ENCODE measurements around the gene KRT1.

DNA sequence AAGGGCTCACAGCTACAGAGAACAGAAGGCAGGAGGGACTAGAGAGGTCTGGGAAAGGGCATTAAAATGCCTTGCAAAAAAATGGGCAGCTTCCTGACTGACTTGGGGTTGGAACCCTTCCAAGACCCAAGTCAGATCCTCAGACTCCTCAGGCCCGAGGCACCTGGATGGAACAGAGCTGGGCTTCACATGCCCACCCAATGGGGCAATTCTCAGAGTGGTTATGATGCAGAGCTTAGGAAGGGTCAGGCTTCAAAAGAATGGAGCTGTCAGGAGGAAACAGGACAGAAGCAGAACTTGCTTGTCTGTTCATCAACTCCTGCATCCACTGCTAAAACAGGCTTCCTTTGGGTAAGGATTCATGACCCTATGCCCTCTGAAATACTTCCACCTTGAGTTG is 9.7 kb upstream of the KRT1 start:
- TF ChIP-seq, protein P1, sequence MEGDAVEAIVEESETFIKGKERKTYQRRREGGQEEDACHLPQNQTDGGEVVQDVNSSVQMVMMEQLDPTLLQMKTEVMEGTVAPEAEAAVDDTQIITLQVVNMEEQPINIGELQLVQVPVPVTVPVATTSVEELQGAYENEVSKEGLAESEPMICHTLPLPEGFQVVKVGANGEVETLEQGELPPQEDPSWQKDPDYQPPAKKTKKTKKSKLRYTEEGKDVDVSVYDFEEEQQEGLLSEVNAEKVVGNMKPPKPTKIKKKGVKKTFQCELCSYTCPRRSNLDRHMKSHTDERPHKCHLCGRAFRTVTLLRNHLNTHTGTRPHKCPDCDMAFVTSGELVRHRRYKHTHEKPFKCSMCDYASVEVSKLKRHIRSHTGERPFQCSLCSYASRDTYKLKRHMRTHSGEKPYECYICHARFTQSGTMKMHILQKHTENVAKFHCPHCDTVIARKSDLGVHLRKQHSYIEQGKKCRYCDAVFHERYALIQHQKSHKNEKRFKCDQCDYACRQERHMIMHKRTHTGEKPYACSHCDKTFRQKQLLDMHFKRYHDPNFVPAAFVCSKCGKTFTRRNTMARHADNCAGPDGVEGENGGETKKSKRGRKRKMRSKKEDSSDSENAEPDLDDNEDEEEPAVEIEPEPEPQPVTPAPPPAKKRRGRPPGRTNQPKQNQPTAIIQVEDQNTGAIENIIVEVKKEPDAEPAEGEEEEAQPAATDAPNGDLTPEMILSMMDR (IDR thresholded peaks at IDR 0.05): no peak
- TF ChIP-seq EP300 (IDR thresholded peaks at IDR 0.05): no peak

Data from ovary (tissue), 3 donors.